ENCODE measurements around the gene TBC1D10A. TPM values are rescaled to one million over a fixed set of nuclear protein-coding genes. Genes with fewer than 3 reads are reported as not detected.
A peak's percentile ranks its signal among the peaks of the same experiment; 100 is the strongest.

The TBC1D10A gene
- total and polyA plus RNA-seq, 9 donors, result 6.1 to 39.3 (median 28.1) TPM

DNA sequence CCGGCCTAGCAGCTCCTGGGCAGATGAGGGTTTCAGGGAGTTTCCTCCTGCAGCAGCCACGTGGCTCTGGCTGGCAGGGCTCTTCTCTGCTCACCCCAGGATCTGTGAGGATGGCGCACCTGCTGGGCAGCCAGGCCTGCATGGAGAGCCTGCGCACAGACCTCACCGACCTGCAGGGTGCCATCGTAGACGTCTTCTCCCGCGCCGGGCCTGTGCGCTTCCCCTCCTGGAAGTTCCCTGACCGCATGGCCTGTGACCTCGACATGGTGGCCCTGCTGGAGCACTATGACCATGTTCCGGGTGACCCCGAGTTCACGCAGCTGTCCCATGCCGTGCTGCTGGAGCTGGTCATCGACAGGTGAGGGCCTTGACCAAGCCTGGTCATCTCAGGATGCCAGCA, 39.1 kb upstream of the TBC1D10A start:
- H3K36me3 ChIP-seq, result no peaks in the 10 kb centered on the region
- no peaks in the 10 kb centered on the region for H3K9me3 ChIP-seq
- no peak overlapping the region for H3K27ac ChIP-seq
- 87 to 96% (median 93%) methylated on average over 17 to 18 of the region's 18 CpGs for WGBS, 3 donors
- no peak overlapping the region for H3K4me3 ChIP-seq
- DNase-seq, result no peak
- TF ChIP-seq POLR2A (IDR thresholded peaks at IDR 0.05), result no peak
- TF ChIP-seq, protein P1, sequence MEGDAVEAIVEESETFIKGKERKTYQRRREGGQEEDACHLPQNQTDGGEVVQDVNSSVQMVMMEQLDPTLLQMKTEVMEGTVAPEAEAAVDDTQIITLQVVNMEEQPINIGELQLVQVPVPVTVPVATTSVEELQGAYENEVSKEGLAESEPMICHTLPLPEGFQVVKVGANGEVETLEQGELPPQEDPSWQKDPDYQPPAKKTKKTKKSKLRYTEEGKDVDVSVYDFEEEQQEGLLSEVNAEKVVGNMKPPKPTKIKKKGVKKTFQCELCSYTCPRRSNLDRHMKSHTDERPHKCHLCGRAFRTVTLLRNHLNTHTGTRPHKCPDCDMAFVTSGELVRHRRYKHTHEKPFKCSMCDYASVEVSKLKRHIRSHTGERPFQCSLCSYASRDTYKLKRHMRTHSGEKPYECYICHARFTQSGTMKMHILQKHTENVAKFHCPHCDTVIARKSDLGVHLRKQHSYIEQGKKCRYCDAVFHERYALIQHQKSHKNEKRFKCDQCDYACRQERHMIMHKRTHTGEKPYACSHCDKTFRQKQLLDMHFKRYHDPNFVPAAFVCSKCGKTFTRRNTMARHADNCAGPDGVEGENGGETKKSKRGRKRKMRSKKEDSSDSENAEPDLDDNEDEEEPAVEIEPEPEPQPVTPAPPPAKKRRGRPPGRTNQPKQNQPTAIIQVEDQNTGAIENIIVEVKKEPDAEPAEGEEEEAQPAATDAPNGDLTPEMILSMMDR (IDR thresholded peaks at IDR 0.05), result no peak
- no peaks in the 10 kb centered on the region for H3K27me3 ChIP-seq
- no peaks in the 10 kb centered on the region for H3K4me1 ChIP-seq (ENCODE audit: insufficient read depth)
- intact Hi-C loops (cut with DNase I), result no loop called here

DNA sequence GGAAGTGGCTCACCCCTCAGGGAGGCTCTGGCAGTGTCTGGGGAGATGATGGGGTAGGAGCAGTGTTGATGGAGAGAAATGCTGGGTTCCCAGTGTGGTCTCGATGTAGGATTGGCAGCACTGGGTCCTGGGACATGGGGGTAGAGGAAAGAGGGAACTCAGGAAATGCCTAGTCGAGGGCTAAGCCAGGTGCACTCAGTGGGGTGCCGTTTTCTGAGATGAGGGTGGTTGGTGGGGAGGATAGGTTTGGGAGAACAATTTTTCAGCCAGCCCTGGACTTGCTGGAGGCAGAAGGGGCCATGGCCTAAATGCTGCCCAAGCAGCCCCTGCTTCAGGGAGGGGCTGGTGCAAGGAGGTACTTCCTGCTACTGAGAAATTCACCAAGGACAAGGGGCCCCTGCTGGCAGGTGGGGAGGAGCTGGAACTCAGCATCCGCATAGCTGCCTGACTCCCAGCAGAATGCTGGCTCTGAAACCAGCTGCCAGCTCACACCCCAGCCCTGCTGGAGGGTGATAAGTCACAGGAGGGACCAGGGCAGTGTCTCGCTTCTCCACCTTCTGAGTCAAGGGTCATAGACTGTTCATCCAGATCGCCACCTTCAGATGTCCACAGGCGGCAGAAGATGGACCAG, 36.0 kb upstream of the TBC1D10A start:
- H3K4me3 ChIP-seq, result no peak overlapping the region
- 70 to 73% (median 72%) methylated on average over 7 of the region's 7 CpGs for WGBS, 3 donors
- H3K9me3 ChIP-seq, result no peaks in the 10 kb centered on the region
- DNase-seq, result no peak
- H3K27ac ChIP-seq, result no peak overlapping the region
- no peaks in the 10 kb centered on the region for H3K4me1 ChIP-seq (ENCODE audit: insufficient read depth)
- no peak for TF ChIP-seq EP300 (IDR thresholded peaks at IDR 0.05)
- H3K36me3 ChIP-seq, result no peaks in the 10 kb centered on the region
- H3K27me3 ChIP-seq, result no peaks in the 10 kb centered on the region
- intact Hi-C loops (cut with DNase I), result no loop called here

DNA sequence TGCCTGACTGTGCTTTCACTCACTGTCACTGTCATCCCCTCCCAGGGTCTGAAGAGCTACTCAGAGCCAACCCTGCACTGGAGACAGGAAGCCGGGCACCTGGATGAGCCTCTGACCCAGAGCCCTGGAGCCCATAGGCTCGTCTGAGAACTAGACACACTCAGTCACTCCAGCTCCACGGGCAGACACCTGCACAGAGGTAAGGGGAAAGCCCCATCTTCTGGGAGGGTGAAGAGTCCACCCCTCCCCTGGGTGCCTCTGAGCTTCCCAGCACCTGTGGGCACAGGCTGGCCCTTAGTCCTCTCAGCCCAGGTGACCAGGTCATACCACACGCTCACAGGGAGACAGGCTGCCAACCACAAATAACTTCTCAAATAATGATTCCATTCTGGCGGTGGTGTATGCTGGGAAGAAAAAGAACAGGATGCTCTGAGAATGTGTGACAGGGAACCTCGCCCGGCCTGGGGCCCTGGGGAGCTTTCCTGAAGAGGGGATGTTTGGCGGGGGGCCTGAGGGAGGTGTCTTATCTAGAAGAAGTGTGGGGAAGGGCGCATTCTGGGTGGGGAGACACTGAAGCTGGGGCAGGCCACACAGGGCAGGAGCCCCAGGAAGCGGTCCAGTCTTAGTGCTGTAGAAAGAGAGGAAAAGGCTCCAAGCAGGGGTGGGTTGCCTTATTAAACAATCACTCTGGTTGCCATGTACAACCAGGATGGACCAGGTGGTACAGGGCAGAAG, 35.3 kb upstream of the TBC1D10A start:
- Histone ChIP-seq H3K27me3 (no peaks in the 10 kb centered on the region), H3K9me3 (no peaks in the 10 kb centered on the region), H3K4me1 (ENCODE audit: insufficient read depth) (no peaks in the 10 kb centered on the region), H3K27ac (no peak overlapping the region), H3K4me3 (no peak overlapping the region), H3K36me3 (no peaks in the 10 kb centered on the region)
- no peak for TF ChIP-seq POLR2A (IDR thresholded peaks at IDR 0.05)
- no peak for DNase-seq
- WGBS, 3 donors, result 79 to 89% (median 82%) methylated on average over 10 of the region's 10 CpGs
- intact Hi-C loops (cut with DNase I), result no loop called here

DNA sequence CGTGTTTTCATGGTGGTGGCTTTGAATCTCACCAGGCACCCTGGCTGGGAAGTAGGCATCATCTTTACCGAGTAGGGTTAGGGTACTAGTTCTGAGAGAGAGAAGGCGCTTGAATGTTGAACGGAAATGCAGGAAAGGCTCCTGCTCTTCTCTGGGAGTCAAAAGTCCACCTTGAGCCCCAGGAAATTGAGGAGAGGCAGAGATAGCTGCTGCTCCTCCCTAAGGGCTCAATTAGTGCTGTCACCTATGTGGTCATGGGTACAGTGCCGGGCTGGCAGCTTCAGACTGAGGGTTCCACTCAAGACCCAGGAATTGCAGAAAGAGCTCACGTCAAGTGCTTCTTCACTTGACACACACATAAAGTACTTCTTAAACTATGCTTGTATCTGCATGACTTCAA, 31.8 kb upstream of the TBC1D10A start:
- Histone ChIP-seq H3K4me1 (ENCODE audit: insufficient read depth) (peaks cover 8% of the 10 kb centered on the region), H3K9me3 (no peaks in the 10 kb centered on the region), H3K36me3 (no peaks in the 10 kb centered on the region), H3K27ac (no peak overlapping the region), H3K27me3 (no peaks in the 10 kb centered on the region), H3K4me3 (no peak overlapping the region)
- TF ChIP-seq POLR2A (IDR thresholded peaks at IDR 0.05) (no peak), EP300 (IDR thresholded peaks at IDR 0.05) (no peak)
- TF ChIP-seq, protein P1 (IDR thresholded peaks at IDR 0.05), result no peak
- DNase-seq, result no peak
- intact Hi-C loops (cut with DNase I), result no loop called here
- 91 to 94% (median 91%) methylated on average over 6 of the region's 6 CpGs for WGBS, 3 donors

DNA sequence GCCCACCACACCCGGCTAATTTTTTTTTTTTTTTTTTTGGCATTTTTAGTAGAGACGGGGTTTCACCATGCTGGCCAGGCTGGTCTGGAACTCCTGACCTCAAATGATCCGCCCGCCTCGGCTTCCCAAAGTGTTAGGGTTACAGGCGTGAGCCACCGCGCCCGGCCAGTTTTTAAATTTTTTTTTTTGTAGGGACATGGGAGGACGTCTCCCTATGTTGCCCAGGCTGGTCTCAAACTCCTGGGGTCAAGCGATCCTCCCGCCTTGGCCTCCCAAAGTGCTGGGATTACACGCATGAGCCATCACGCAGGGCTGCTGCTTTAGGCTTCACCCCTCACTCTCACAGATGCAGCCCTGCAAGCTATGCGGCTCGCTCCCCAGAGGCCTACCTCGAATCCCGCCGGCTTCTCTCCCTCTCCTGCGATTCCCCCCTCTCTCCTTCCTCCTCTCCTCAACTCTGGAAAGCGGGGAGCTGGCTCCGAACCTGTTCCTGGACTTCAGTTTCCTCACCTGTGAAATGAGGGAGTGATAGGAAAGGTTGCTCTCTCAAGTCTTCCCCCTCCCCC, 31.0 kb upstream of the TBC1D10A start:
- H3K4me3 ChIP-seq, result peak overlapping the region; percentile 68

More for the DNA sequence above, 31.0 kb upstream of the TBC1D10A start:
- TF ChIP-seq EP300 (IDR thresholded peaks at IDR 0.05) (no peak), POLR2A (IDR thresholded peaks at IDR 0.05) (no peak)
- TF ChIP-seq, protein P1 (IDR thresholded peaks at IDR 0.05), result no peak
- no peaks in the 10 kb centered on the region for H3K36me3 ChIP-seq
- intact Hi-C loops (cut with DNase I), result loop anchor here in 2 of 4 donors (2.0 kb wide), 3 partner anchors 29 to 69 kb away; partner anchors contain the start of genes CASTOR1 (in 2 of the 2), RNF215 (in 1 of the 2) and TBC1D10A (in 1 of the 2)
- no peak for DNase-seq
- 49 to 51% (median 49%) methylated on average over 22 of the region's 22 CpGs for WGBS, 3 donors
- no peaks in the 10 kb centered on the region for H3K27me3 ChIP-seq
- no peak overlapping the region for H3K27ac ChIP-seq
- H3K9me3 ChIP-seq, result no peaks in the 10 kb centered on the region
- peaks cover 8% of the 10 kb centered on the region for H3K4me1 ChIP-seq (ENCODE audit: insufficient read depth)

Measured in ovary (tissue), 9 donors.